GM12873 (cell line): ENCODE data around the gene TNIK.

Experiments
- CTCF ChIP-seq: IDR thresholded peaks from 2 replicates; pipeline ENCODE4 v1.5.1; 2012; ENCODE audit warnings: low read depth, mild to moderate bottlenecking, moderate library complexity, low read length, control low read depth; ENCODE audit not compliant: insufficient read depth; ENCODE audit errors: missing control alignments

The TNIK gene

DNA sequence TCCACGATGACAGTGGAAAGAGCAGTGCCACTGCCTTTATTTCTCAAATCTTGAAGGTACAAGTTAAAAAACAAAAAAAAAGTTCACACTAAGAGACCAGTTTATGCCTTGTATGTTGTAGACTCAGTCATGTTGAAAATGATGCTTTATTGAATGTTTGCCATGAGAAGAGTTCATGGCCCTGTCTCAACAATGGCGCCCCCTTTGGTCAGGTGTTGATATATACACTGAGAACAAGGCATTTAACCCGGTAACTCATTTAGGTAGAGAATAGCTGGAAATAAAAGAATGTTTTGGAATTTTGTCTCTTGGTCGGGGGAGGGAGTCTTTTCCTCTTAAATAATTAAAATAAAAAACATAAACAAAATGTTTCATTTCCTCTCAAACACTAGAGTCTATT is 288.1 kb downstream of the TNIK start:
- TF ChIP-seq CTCF, result peak; percentile 45

DNA sequence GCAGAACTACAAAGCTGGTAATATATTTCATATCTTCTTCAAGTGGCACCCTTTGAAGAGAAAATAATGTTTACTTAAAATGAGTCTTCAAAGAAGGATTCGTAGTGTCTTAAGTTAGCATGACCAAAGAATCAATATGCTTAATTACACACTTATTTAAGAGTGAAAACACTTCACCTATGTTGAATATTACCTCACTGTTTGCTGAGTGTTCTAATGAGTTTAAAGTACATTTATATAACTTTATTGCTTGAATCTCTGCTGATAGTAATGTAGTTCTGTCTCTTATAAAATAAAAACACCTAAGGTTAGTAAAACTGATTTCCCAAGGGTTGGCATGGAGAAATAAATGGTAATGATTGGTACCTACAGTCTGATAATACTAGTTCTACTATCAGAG is 290.3 kb downstream of the TNIK start:
- TF ChIP-seq CTCF, result no peak

DNA sequence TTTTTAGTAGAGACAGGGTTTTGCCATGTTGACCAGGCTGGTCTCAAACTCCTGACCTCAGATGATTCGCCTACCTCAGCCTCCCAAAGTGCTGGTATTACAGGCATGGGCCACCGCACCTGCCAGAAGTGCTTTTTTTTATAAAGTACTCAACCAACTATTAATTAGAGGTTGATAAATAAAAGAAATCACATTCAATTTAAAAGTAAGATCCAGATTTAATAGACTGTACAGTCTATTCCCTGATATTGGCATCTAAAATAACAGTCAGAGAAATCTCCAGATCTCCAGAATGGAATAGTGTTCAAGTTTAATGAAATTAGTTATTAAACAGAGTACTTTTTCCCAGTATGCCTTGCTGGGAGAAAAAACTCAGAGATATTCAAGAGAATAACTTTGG is 290.8 kb downstream of the TNIK start:
- TF ChIP-seq CTCF, result no peak

DNA sequence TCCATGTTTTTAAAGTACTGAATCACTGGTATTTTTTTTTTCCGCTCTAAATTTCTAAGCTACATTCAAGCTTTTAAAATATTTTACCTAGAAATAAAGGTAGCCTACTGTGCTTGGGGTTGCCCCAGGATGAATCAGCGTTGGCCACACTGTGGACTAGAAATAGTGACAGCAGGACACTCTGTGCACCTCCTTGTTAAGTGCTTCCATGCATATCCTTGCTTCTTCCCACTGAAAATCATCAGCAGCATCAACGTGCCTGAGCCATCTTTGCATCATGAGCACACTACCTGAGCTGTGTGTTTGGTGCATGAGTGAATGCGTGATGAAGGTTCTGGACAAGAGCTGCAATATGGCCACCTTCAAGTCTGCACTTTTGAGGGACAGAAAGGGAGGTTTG is 291.7 kb downstream of the TNIK start:
- TF ChIP-seq CTCF, result no peak

- TF ChIP-seq CTCF, result no peak
These were observed 292.1 kb downstream of the TNIK start for GRCh38 chr3:171168086-171168485.

DNA sequence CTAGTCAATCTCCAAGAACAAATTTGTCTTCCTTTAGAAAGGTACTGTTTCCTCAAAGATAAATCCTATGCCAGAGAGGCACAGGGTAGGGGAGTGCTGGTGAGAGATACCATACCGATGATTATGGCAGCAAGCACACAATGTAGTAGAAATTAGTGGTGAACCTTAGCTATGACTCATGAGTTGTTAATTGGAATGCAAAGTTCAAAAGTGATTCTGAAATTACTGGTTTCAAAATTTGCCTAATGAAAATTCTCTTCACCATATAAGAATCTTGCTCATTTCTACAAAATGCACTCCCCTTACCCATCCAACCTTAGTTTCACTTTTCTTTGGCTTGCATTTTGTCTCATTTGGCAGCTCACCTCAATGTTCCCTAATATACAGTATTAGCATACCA is 294.2 kb downstream of the TNIK start:
- no peak for TF ChIP-seq CTCF

DNA sequence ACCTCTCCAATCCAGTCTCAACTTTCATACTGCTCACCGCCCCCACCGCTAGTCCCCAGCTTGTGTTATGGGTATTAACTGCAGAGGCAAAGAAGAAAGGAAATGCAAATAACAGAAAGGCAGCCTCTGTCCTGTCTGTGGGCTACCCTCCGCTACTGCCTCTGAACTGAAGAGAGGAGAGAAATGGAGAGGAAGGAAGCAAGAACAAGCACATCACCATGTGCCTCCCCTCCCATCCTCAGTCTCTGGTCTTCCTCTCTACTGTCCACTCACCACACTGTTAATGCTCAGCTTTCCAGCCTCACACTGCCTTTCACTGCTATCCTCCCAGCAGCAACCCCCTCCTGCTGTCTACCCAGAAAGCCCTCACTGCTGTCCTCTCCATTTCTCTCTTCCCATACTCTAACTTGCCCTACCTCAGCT is 294.7 kb downstream of the TNIK start:
- no peak for TF ChIP-seq CTCF
